AG08395 (cell line): ENCODE data around the gene SPATA20.

Experiments
- DNase-seq: peaks from one replicate; pipeline ENCODE4 v3.0.0; 2012; ENCODE audit warnings: mixed read lengths, low spot score

Gene SPATA20

DNA sequence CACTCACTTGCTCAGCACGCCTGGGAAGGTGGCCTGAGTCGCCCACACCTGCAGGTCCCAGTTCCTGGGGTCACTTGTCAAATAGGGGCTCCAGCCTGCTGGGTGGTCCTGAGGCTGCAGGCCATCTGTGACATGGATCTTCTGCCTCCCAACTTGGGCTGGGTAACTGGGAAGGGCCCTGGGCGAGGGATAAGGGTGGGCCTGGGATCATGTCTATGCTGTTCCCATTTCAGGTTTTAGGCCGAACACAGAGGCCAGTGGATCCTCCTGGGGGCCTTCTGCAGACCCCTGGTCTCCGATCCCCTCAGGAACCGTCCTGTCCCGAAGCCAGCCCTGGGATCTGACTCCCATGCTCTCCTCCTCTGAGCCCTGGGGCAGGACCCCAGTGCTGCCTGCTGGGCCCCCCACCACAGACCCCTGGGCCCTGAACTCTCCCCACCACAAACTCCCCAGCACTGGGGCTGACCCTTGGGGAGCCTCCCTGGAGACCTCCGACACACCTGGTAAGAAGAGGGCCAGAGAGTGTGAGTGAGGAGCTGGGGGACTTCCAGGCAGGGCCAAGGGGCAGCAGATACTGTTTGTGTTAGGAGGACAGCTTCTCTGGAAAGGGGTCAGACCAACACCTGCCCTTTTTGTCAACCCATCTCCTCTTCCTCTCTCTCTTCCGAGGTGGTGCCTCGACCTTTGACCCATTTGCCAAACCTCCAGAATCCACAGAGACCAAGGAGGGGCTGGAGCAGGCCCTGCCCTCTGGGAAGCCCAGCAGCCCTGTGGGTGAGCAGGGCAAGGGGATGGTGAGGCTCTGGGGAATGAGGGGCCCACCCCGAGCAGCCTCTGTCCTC lies 6.2 kb upstream of the SPATA20 start:
- DNase-seq: no peak

DNA sequence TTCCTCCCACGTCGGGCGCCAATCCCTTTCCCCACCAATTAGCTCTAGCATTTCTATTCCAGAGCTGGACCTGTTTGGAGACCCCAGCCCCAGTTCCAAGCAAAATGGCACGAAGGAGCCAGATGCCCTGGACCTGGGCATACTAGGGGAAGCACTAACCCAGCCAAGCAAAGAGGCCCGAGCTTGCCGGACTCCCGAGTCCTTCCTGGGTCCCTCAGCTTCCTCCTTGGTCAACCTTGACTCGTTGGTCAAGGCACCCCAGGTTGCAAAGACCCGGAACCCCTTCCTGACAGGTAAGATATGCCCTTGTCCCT lies 5.6 kb upstream of the SPATA20 start:
- no peak for DNase-seq

DNA sequence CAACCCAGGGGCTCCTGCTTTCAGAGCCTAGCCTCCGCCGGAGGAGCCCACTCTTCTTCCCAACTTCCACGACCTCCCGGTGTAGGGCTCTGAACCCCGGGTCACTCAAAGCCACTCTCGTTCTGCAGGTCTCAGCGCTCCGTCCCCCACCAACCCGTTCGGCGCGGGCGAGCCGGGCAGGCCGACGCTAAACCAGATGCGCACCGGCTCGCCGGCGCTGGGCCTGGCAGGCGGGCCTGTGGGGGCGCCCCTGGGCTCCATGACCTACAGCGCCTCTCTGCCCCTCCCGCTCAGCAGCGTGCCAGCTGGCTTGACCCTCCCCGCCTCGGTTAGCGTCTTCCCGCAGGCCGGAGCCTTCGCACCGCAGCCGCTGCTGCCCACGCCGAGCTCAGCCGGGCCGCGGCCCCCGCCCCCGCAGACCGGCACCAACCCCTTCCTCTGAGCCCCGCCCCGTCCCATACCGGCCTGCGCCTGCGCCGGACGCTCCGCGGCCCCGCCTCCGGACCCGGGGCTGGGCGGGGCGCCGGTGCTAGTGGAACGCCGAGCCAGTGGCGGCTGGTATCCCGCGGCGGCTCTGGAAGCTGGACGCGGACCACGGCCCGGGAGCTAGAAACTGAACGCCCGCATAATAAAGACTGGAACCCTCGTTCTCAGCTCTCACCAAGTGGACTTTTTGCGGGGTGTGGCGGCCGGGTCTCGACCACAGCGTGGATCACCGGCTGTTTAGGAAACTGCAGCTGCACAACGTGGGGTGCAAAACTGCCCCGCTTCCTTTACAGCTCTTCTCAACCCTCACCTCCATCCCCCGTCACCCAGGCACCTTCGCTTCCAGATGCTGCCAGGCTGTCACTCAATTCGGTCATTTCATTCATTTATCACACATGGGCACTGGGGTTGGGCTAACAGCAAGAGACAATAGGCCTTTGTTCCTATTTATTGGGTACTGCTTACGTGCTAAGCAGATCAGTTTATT lies 5.0 kb upstream of the SPATA20 start:
- DNase-seq: peak; percentile 98

DNA sequence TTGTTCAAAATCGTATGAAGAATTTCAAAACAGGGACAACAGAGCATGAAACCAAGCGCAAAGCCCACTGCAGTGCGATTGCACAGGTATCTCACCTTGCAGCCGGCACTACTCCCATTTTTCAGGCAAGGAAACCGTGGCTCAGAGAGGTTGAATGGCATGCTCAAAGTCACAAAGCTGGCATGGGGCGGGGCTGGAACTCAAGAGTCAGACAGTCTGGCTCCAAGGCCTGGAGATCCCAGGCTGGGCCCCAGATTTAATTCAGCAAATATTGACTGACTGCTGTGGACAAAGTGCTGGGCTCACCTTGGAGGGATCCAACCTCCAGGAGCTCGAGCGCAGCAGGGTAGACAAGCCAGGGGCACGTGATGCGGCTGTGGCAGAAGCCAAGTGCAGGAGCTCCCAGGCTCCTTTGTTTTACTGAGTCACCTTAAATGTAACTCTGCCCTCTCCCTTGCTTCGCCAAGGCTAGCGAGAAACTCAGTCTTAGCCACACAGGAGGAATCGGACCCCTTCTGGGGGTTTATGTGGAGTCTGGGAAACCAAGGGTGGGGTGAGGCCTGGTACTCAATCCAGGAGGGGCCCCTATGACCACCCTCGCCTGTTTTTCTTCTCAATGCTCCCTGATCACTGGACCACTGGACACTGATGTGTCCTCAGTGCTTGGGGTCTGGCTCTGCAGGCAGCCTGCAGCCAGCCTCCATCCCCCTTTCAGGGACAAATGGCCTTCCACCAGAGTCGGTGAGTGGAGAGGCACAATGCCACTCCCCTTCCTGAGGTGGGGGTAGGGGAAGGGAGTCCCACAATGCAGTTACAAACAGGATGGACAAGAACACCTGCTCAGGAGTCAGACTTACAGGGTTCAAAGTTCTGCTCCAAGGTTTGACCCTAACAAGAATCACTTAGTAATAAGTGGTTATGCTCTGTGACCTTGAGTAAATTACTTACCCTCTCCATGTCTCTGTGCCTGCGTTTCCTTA lies 3.9 kb upstream of the SPATA20 start:
- DNase-seq: no peak

DNA sequence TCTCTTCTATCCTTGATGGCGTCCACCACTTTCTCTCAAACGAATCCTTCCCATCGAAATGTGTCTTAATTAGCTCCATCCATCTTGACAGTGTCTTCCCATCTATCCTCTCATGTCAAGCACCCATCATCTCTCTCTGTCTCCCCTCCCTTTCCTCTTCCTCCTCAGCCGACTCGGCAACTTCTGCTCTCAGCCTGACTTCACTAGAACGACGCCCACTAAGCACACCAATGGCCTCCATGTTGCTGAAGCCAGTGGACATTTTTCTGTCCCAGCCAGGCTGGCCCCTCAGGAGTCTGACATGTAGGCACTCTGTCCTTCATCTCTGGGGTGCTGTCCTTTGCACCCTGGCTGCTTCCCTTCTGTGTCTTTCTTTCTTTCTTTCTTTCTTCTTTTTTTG lies 2.5 kb upstream of the SPATA20 start:
- DNase-seq: no peak

DNA sequence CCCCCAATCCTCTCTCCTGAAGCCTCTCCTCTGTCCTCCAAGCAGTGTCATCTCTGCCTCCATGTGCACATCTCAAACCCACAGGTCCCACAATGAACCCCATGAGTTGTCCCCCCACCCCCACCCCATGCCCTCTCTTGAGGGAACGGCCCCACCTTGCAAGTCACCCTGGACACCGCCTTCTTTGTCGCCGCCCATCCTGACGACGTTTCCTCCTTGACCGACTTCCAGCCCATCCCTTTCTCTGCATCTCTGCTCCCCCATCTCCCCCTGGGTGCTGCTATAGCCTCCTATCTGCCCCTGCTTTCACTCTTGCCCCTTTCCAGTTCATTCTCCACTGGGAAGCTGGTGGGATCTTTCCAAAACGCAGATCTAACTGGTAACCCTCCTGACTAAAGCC lies 1.7 kb upstream of the SPATA20 start:
- no peak for DNase-seq

DNA sequence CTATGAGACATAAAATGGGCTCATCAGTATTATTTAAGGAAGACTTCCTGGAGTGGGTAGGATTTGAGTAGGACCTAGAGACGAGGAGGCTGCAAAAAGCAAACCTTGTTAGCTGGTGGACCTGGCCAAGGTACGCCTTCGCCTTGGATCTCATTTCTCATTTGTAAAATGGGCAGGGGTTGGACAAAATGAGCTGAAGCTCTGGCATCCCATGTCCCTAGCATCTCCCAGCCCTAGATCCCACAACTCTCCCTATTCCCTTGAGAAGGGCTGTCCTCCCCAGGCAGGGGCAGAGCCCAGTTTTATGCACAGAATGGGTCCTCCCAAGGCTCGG lies 306 bp upstream of the SPATA20 start:
- DNase-seq: no peak

DNA sequence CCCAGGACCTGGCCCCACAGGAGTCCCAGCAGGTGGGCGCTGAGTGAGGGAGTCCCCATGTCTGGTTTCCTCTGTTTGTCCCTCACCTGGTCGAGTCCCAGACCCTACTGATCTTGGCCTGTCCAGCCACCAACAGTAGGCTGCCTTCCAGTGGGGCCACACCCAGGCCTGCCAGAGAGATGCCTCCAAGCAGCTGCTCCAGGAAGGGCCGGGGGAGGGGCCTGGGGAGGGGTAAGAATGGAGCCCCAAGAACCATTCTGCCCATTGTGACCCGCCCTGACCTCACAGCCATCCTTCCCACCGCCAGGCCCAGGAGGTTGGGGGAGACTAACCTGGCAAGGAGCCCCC lies 736 bp downstream of the SPATA20 start:
- no peak for DNase-seq

DNA sequence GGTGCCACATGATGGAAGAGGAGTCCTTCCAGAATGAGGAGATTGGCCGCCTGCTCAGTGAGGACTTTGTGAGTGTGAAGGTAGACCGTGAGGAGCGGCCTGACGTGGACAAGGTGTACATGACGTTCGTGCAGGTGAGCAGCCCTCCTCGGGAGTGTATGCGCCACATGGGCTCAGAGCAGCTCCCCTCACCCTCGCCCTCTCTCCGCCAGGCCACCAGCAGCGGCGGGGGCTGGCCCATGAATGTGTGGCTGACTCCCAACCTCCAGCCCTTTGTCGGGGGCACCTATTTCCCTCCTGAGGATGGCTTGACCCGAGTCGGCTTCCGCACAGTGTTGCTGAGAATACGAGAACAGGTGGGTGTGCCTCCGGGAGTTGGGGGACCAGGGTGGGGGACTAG lies 1.9 kb downstream of the SPATA20 start:
- DNase-seq: no peak

DNA sequence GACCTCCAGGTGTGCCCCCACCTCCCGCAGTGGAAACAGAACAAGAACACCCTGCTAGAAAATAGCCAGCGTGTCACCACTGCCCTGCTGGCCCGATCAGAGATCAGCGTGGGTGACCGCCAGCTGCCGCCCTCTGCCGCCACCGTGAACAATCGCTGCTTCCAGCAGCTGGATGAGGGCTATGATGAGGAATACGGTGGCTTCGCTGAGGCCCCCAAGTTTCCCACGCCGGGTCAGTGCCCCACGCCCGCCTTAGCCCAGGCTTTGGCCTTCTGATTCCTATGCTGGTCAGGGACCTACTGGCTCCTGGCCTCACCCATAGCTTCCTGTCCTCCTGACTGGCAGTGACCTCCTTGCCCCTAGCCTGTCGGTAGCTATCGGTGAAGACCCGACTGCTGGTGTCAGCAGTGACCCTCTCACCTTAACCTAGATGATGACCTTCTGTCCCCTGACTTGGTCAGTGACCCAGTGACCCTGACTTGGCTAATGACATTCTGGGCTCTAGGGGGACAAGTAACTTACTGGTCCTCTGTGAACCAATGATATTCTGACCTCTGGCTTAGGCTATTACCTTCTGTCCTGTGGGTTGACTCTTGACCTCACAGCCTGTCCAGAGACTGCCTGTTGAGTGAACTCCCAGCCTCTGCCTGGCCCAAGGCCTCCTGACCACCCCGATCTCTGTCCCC lies 2.4 kb downstream of the SPATA20 start:
- no peak for DNase-seq

DNA sequence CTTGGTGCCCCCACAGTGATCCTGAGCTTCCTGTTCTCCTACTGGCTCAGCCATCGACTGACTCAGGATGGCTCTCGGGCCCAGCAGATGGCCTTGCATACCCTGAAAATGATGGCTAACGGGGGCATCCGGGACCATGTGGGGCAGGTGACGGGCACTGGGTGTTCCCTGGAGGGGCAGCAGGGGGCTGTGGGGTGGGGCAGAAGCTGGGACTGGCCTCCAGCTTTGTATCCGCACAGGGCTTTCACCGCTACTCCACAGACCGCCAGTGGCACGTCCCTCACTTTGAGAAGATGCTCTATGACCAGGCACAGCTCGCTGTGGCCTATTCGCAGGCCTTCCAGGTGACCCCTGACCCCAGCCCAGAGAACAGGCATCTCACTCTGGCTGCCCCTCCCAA lies 3.0 kb downstream of the SPATA20 start:
- no peak for DNase-seq

DNA sequence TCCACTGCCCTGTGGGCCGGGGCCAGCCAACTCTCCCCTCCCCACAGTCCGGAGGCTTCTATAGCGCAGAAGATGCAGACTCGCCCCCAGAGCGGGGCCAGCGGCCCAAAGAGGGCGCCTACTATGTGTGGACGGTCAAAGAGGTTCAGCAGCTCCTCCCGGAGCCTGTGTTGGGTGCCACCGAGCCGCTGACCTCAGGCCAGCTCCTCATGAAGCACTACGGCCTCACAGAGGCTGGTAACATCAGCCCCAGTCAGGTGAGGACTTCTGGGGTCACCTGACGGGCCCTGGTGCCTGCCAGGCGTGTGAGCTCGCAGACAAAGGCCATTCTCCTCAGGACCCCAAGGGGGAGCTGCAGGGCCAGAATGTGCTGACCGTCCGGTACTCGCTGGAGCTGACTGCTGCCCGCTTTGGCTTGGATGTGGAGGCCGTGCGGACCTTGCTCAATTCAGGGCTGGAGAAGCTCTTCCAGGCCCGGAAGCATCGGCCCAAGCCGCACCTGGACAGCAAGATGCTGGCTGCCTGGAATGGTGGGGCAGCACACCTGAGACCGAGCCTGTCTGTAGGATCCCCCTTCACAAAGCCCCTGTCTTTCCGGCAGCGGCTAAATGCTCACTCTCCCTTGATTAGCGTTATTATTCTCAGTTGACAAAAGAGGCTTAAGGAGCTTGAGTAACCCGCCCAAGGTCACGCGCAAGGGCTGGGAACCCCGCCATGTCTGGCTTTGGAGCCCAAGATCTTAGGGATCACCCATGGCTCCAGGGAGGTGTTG lies 3.9 kb downstream of the SPATA20 start:
- DNase-seq: peak; percentile 87

DNA sequence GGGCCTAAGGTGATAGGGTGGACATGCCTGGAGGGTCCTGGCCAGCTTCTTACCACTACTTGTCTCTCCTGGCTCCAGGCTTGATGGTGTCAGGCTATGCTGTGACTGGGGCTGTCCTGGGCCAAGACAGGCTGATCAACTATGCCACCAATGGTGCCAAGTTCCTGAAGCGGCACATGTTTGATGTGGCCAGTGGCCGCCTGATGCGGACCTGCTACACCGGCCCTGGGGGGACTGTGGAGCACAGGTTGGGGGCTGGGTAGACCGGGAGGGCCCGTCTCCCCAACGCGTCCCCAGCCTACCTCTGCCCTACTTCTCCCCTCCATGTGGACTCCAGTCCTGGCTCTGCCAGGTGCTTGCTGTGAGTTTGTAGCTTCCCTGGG lies 4.5 kb downstream of the SPATA20 start:
- DNase-seq: no peak

DNA sequence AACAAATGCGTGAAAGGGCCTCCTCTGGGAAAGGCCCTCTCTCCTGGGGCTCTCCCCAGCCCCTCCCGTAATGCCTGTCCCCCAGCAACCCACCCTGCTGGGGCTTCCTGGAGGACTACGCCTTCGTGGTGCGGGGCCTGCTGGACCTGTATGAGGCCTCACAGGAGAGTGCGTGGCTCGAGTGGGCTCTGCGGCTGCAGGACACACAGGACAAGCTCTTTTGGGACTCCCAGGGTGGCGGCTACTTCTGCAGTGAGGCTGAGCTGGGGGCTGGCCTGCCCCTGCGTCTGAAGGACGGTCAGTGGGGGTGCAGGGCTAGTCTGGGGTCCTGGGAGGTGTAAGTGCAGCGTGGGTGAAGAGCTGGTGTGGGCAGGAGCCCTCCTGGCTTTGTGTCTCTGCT lies 4.9 kb downstream of the SPATA20 start:
- DNase-seq: no peak

DNA sequence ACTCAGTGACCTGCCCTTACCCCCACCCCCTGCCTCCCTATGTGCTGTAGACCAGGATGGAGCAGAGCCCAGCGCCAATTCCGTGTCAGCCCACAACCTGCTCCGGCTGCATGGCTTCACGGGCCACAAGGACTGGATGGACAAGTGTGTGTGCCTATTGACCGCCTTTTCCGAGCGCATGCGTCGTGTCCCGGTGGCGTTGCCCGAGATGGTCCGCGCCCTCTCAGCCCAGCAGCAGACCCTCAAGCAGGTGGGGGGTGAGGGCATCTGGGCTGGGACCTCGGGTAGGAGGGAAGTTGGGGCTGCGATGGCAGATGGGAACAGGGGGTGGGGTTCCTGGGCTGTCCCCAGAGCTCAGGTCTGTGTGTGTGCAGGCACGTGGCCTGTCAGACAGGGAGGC lies 7.2 kb downstream of the SPATA20 start:
- no peak for DNase-seq

DNA sequence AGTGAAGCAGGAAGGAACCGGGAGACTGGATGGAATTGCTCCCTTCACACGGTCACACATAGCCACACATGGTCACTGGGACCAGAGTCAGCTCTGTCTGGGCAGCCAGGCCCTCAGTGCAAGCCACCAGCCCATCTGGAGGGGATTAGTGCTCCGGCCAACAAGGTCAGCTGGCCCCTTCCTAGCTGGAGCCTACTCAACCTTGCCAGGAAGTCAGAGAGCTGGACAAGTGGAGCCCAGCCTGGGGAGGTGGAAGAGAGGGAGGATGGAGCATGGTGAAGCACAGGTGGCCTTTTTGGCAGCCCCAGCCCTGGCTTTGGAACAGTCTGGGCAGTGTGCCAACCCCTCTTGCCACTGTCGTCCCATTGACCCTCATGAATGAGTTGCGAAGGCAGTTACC lies 9.8 kb downstream of the SPATA20 start:
- DNase-seq: no peak

DNA sequence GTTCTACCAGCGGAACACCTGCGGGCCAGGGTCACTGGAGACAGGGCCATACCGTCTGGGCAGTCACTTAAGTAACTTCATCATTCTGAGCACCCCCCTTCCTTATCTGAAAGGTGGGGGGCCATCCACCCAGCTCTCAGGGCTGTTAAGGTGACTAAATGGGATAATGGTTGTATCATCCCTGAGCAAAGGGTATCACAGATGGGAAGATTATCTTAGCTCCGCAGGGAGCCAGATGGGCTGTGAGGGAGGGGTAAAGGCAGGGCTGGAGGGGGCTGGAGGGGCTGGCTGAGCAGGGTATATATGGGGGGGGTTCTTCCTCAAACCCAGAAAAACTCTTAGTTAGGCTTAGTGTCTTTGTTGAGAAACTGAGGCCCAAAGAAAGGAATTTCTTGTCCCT lies 10.7 kb downstream of the SPATA20 start:
- no peak for DNase-seq

DNA sequence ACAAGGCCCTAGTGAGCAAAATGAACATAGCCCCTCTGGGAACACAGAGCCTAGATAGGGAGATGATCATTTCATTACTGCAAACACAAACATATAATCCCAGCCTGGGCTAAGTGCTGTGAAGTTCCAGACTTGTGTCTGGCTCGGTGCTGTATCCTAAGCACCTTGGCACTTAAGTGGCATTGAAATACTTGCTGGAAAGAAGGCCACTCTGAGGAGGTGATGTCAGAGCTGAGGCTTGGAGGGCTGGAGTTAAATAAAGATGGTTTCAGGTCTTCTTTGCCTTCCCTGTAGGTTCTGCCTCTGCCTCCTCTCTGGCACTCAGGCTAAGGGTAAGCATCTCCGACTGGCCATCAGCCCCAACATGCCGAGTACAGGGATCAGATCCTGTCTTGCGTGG lies 11.1 kb downstream of the SPATA20 start:
- no peak for DNase-seq

DNA sequence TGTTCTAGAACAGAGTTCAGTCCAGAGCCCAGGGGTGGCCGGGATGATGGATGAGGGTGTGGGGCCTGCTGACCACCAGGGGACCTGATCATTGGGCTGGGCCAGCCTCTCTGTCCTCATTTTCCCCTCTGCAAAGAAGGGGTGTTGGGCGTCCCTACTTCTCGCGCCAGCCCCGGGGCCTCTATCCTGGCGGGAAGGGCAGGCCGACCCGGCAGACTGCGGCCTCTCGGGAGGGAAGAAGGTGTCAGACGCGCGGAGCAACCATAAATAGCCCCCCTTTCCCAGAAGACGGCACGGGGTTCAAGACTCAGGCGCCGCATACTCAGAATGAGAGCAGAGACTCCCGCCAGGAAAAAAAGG lies 11.6 kb downstream of the SPATA20 start:
- no peak for DNase-seq

DNA sequence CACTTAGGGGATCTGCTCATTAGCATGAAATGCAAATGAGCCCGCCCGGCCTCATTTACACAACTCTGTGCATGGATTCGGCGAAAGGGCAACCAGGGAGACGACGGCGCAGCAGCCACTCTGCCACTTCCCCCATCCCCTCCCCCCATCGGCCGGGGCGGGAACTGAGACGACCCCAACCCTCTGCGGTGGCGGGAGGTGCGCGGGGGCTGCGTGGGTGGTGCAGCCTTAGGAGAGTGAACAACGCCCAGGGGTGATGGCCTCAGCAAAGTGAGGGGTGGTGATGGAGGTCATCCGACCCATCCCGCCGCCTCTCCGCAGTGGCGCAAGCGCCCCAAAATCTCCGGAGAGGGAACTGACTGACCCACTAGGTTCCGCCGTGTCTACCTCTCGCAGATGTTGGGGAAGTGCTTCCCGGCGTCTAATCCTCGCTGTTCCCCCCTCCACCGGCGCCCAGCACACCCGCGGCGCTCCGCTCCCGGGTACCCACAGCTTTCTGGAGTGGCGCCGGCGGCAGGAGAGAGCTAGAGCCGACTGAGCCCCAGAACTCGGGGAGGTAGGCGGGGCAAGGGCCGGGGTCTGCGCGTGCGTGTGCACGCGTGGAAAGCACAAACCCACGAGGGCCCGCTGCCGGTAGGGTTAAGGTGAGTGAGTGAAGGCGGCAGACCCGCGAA lies 12.1 kb downstream of the SPATA20 start:
- DNase-seq: no peak
